GM19043 (cell line): Measurements from ENCODE around the gene DEK.

Source experiments
- ATAC-seq: cut with Tn5 transposase; IDR thresholded peaks from one replicate; pipeline ENCODE4 v1.9.1; 2021; ENCODE audit warnings: low read depth; ENCODE audit not compliant: unreplicated experiment

Gene DEK

GRCh38 chr6:18266523-18266912 lies 2.2 kb upstream of the DEK start:
- no peak for ATAC-seq

- no peak for ATAC-seq
Observed at GRCh38 chr6:18265787-18266522, 1.6 kb upstream of the DEK start.

- no peak for ATAC-seq
Observed at GRCh38 chr6:18264923-18265377, 620 bp upstream of the DEK start.

- no peak for ATAC-seq
Observed at GRCh38 chr6:18263418-18264218, 712 bp downstream of the DEK start.

- ATAC-seq, result peak; percentile 56
Observed at GRCh38 chr6:18262702-18263417, 1.5 kb downstream of the DEK start.

- ATAC-seq, result no peak
Observed at GRCh38 chr6:18261877-18262276, 2.5 kb downstream of the DEK start.

GRCh38 chr6:18260448-18261106 lies 3.8 kb downstream of the DEK start:
- peak; percentile 32 for ATAC-seq

- ATAC-seq, result no peak
Observed at GRCh38 chr6:18259675-18260447, 4.5 kb downstream of the DEK start.

- ATAC-seq, result no peak
Observed at GRCh38 chr6:18254793-18255192, 9.5 kb downstream of the DEK start.

GRCh38 chr6:18253635-18254034 lies 10.7 kb downstream of the DEK start:
- ATAC-seq, result no peak

- ATAC-seq, result no peak
Observed at GRCh38 chr6:18249271-18249670, 15.1 kb downstream of the DEK start.

- no peak for ATAC-seq
Observed at GRCh38 chr6:18248698-18249097, 15.6 kb downstream of the DEK start.

GRCh38 chr6:18247002-18247401 lies 17.3 kb downstream of the DEK start:
- ATAC-seq, result no peak

GRCh38 chr6:18246205-18246604 lies 18.1 kb downstream of the DEK start:
- ATAC-seq, result no peak

GRCh38 chr6:18245642-18246041 lies 18.7 kb downstream of the DEK start:
- no peak for ATAC-seq

GRCh38 chr6:18245079-18245478 lies 19.3 kb downstream of the DEK start:
- no peak for ATAC-seq

- no peak for ATAC-seq
Observed at GRCh38 chr6:18244251-18244650, 20.1 kb downstream of the DEK start.

- ATAC-seq, result no peak
Observed at GRCh38 chr6:18243302-18243893, 20.9 kb downstream of the DEK start.

GRCh38 chr6:18242062-18242851 lies 22.1 kb downstream of the DEK start:
- no peak for ATAC-seq
